GM23248 (cell line): ENCODE data around the gene RAB6D. TPM values are rescaled to one million over a fixed set of nuclear protein-coding genes. Genes with fewer than 3 reads are reported as not detected.
"Not testable (repeated sequence)": the region's sequence is repeated elsewhere in the genome, so short reads cannot be mapped to it uniquely, and the experiment has no call there.

Experiments used
- DNase-seq: peaks from one replicate; pipeline ENCODE4 v3.0.0-alpha.2; 2015
- H2AFZ ChIP-seq: fragments of 200-600 bp; sonication (generic); 2 replicates; pipeline ENCODE4 v1.6.1; 2016; ENCODE audit warnings: antibody characterized with exemption
- H3F3A ChIP-seq: fragments of 200-600 bp; sonication (generic); 2 replicates; pipeline ENCODE4 v1.6.1; 2016; ENCODE audit warnings: mild to moderate bottlenecking, antibody characterized with exemption, mixed run types; ENCODE audit not compliant: insufficient read depth
- H3K27ac ChIP-seq: fragments of 200-600 bp; sonication (generic); 2 replicates; pipeline ENCODE4 v1.5.1; 2016; ENCODE audit warnings: mild to moderate bottlenecking
- H3K27me3 ChIP-seq: fragments of 200-600 bp; sonication (generic); replicated peaks from 2 replicates; pipeline ENCODE4 v1.6.1; 2016; ENCODE audit warnings: mild to moderate bottlenecking; ENCODE audit not compliant: insufficient read depth
- H3K36me3 ChIP-seq: fragments of 200-600 bp; sonication (generic); 2 replicates; pipeline ENCODE4 v1.6.1; 2016; ENCODE audit warnings: low read depth, mild to moderate bottlenecking
- H3K4me1 ChIP-seq: fragments of 200-600 bp; sonication (generic); 2 replicates; pipeline ENCODE4 v1.6.1; 2016; ENCODE audit warnings: mild to moderate bottlenecking; ENCODE audit not compliant: insufficient read depth
- H3K4me2 ChIP-seq: fragments of 200-600 bp; sonication (generic); one replicate; pipeline ENCODE4 v1.6.1; 2016; ENCODE audit warnings: mild to moderate bottlenecking; ENCODE audit not compliant: unreplicated experiment
- H3K4me3 ChIP-seq: fragments of 200-600 bp; sonication (generic); 2 replicates; pipeline ENCODE4 v1.5.1; 2016; ENCODE audit warnings: mild to moderate bottlenecking
- H3K79me2 ChIP-seq: fragments of 200-600 bp; sonication (generic); 2 replicates; pipeline ENCODE4 v1.6.1; 2016; ENCODE audit warnings: mild to moderate bottlenecking; ENCODE audit not compliant: insufficient read depth
- H3K9ac ChIP-seq: fragments of 200-600 bp; sonication (generic); 2 replicates; pipeline ENCODE4 v1.6.1; 2016; ENCODE audit warnings: mild to moderate bottlenecking
- H3K9me2 ChIP-seq: fragments of 200-600 bp; sonication (generic); 2 replicates; pipeline ENCODE4 v1.6.1; 2016; ENCODE audit warnings: mixed run types, mild to moderate bottlenecking, moderate library complexity; ENCODE audit not compliant: insufficient read depth
- H3K9me3 ChIP-seq: fragments of 200-600 bp; sonication (generic); one replicate; pipeline ENCODE4 v1.6.1; 2017; ENCODE audit warnings: low read depth
- H4K20me1 ChIP-seq: fragments of 200-600 bp; sonication (generic); 2 replicates; pipeline ENCODE4 v1.6.0; 2016; ENCODE audit not compliant: insufficient read depth
- EZH2 ChIP-seq: fragments of 200-600 bp; sonication (generic); IDR thresholded peaks from 2 replicates; pipeline ENCODE4 v1.6.1; 2018; ENCODE audit warnings: antibody characterized with exemption, mild to moderate bottlenecking; ENCODE audit not compliant: insufficient read depth, poor library complexity, severe bottlenecking
- EZH2phosphoT487 ChIP-seq: fragments of 200-600 bp; sonication (generic); IDR thresholded peaks from 2 replicates; pipeline ENCODE4 v1.6.1; 2018; ENCODE audit warnings: antibody characterized with exemption, moderate library complexity, mild to moderate bottlenecking, low read depth; ENCODE audit not compliant: insufficient read depth
- WGBS, 2 experiments: methylation state at CpG; one replicate each; pipeline ENCODE4 v1.1.6; 2015 to 2017; ENCODE audit warnings: low lambda C conversion rate in 2 of 2, low coverage in 1 of 2; ENCODE audit errors: missing lambda C conversion rate in 2 of 2; 5-methylcytosine and 5-hydroxymethylcytosine counted together
- in situ Hi-C: fragments of 300-500 bp; cut with MboI; formaldehyde crosslinking; loops from 2 replicates; pipeline ENCODE4 v1.15.0; 2020
- polyA plus RNA-seq: library from polyadenylated mRNA; unstranded; fragments of >200 nt; fragmentation: Nextera tagmentation; extraction: Ambion mirVana; gene quantifications from 2 replicates; pipeline ENCODE4 v1.2.1, GENCODE V29; 2016
- total RNA-seq: library from RNA; depleted of rRNA; stranded (reverse); fragments of >200 nt; shearing (Covaris generic); gene quantifications from 2 replicates; pipeline ENCODE4 v1.2.3, GENCODE V29; 2014

Gene RAB6D
- total and polyA plus RNA-seq, 2 experiments from 2014 or later, result 0.15 TPM; not detected in 1

DNA sequence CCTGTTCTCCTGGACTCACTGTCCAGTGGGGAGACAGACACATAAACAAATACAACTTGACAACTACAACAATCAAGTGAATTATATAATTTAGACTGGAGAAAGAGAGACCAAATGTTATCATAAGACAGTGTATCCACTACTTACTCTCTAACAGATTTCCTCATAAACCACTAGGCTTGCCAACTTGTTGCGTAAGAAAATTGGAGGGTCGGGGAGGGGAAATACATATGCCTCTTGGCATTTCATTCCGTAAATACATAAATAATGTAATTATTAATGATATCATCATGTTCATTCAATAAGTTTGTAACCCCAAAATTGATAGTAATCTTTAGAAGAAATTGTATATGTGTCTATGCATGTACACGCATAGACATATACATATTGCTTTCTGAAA lies 14.9 kb downstream of the RAB6D start:
- Histone ChIP-seq H3K36me3 (no peaks in the 10 kb centered on the region), H3K27me3 (no peaks in the 10 kb centered on the region), H3F3A (no peaks in the 10 kb centered on the region), H3K9ac (no peak overlapping the region), H3K4me1 (no peaks in the 10 kb centered on the region), H3K27ac (no peak overlapping the region), H3K9me2 (no peaks in the 10 kb centered on the region), H3K9me3 (no peaks in the 10 kb centered on the region), H4K20me1 (no peaks in the 10 kb centered on the region), H3K4me2 (no peak overlapping the region), H3K79me2 (no peaks in the 10 kb centered on the region), H3K4me3 (no peak overlapping the region), H2AFZ (no peak overlapping the region)
- DNase-seq, result no peak
- no peak for TF ChIP-seq EZH2
- no peak for TF ChIP-seq EZH2phosphoT487
- in situ Hi-C loops, result no loop called here
- 14 to 18% methylated on average over 4 of the region's 4 CpGs for WGBS, 2 experiments

DNA sequence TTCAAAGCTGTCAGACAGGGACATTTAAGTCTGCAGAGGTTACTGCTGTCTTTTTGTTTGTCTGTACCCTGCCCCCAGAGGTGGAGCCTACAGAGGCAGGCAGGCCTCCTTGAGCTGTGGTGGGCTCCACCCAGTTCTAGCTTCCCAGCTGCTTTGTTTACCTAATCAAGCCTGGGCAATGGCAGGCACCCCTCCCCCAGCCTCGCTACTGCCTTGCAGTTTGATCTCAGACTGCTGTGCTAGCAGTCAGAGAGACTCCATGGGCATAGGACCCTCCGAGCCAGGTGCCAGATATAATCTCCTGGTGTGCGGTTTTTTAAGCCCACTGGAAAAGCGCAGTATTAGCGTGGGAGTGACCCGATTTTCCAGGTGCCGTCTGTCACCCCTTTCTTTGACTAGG lies 16.9 kb downstream of the RAB6D start:
- H3K9me3 ChIP-seq, H3F3A ChIP-seq, in situ Hi-C loops, H3K4me3 ChIP-seq, H2AFZ ChIP-seq, H3K27me3 ChIP-seq, H3K36me3 ChIP-seq, H3K9me2 ChIP-seq, H3K79me2 ChIP-seq, DNase-seq, H3K4me2 ChIP-seq, H3K27ac ChIP-seq, H3K4me1 ChIP-seq, H3K9ac ChIP-seq, H4K20me1 ChIP-seq: not testable (repeated sequence)
- 56 to 60% methylated on average over 7 of the region's 7 CpGs for WGBS, 2 experiments

- H3K4me3 ChIP-seq, H3K79me2 ChIP-seq, H3K36me3 ChIP-seq, in situ Hi-C loops, DNase-seq, H4K20me1 ChIP-seq, H3K4me2 ChIP-seq, H3F3A ChIP-seq, H3K9me3 ChIP-seq, H3K27ac ChIP-seq, H3K4me1 ChIP-seq, H3K27me3 ChIP-seq, H3K9me2 ChIP-seq, H3K9ac ChIP-seq, H2AFZ ChIP-seq: not testable (repeated sequence)
- 14 to 23% methylated on average over 1 of the region's 1 CpG for WGBS, 2 experiments
Observed at GRCh38 chr2:131339307-131339706, 24.7 kb downstream of the RAB6D start.

- H2AFZ ChIP-seq, H3K4me3 ChIP-seq, H3K79me2 ChIP-seq, H3K9me3 ChIP-seq, H3K9ac ChIP-seq, H3K36me3 ChIP-seq, in situ Hi-C loops, H3K27me3 ChIP-seq, H3K9me2 ChIP-seq, H3F3A ChIP-seq, H4K20me1 ChIP-seq, H3K4me1 ChIP-seq, H3K4me2 ChIP-seq, H3K27ac ChIP-seq: not testable (repeated sequence)
- DNase-seq, result peak; percentile 51
- WGBS, 2 experiments, result 23 to 24% methylated on average over 6 of the region's 6 CpGs
Observed at GRCh38 chr2:131335319-131335718, 28.6 kb downstream of the RAB6D start.

DNA sequence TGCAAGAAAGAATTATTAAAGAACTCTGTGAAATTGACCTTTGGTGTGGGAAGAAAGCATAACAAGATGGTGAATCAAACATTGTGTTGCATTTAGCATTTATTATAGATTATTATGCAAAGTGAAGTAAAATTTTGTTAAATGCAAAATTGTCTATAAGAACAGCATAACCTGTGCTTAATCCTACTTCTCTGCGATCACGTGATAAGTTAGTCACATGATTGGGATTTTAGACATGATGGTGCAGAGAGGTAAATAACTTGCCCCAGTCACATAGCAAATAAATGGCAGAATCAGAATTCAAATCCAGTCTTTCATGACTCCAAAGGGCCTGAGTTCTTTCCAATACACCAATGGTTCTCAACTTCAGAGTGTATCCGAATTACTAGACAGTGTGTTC lies 31.3 kb downstream of the RAB6D start:
- H3K9me2 ChIP-seq, H4K20me1 ChIP-seq, H3K36me3 ChIP-seq, H3K9ac ChIP-seq, DNase-seq, H3K79me2 ChIP-seq, H3K27ac ChIP-seq, H3F3A ChIP-seq, H3K9me3 ChIP-seq, H3K4me1 ChIP-seq, H3K4me2 ChIP-seq, H3K4me3 ChIP-seq, in situ Hi-C loops, H3K27me3 ChIP-seq, H2AFZ ChIP-seq: not testable (repeated sequence)
- 64 to 68% methylated on average over 3 of the region's 3 CpGs for WGBS, 2 experiments

DNA sequence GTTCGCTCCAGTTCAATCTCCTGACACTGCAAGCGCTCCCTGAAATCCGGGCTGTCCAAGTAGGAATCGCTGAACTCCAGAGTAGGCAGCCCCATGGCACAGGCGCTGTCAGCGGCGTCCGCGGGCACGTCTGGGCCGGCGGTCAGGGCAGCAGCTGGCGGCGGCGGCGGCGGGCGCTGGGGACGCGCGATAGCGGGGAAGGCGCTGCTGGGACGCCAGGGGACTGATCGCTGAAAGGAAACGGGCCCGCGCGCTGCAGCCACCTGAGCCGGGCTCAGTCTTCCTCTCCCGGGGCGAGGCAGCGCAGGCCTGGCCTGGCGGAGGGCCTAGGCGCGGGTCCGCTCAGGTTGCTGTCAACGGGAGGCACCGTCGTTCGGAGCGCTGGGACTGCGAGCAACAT lies 33.0 kb downstream of the RAB6D start:
- H3K9ac ChIP-seq, H3F3A ChIP-seq, H3K9me2 ChIP-seq, H4K20me1 ChIP-seq, H3K9me3 ChIP-seq, H3K4me1 ChIP-seq, H2AFZ ChIP-seq, H3K79me2 ChIP-seq, H3K4me3 ChIP-seq, H3K36me3 ChIP-seq, H3K27me3 ChIP-seq, H3K27ac ChIP-seq, DNase-seq, in situ Hi-C loops, H3K4me2 ChIP-seq: not testable (repeated sequence)
- 10 to 22% methylated on average over 12 to 36 of the region's 43 CpGs for WGBS, 2 experiments
